Liver (tissue), 3 donors: ENCODE results near the gene FKBP1A.

Source experiments
- EGR1 ChIP-seq, 2 donors: IDR thresholded peaks; 2 replicates each; pipeline ENCODE4 v1.6.1; 2016 to 2018; ENCODE audit warnings: antibody characterized with exemption in 2 of 2, low read depth in 2 of 2
- FOXA1 ChIP-seq: IDR thresholded peaks from 2 replicates; pipeline ENCODE4 v1.6.1; 2016; ENCODE audit warnings: antibody characterized with exemption
- HNF4A ChIP-seq, 2 donors: conservative IDR thresholded peaks; 2 replicates each; pipeline ENCODE4 v1.6.1; 2016; ENCODE audit warnings: antibody characterized with exemption in 2 of 2, mild to moderate bottlenecking in 2 of 2
- HNF4G ChIP-seq: IDR thresholded peaks from 2 replicates; pipeline ENCODE4 v1.6.1; 2016; ENCODE audit warnings: antibody characterized with exemption
- JUND ChIP-seq, 2 donors: IDR thresholded peaks; 2 replicates each; pipeline ENCODE4 v1.6.1; 2016; ENCODE audit warnings: antibody characterized with exemption in 2 of 2
- RAD21 ChIP-seq, 2 donors: IDR thresholded peaks; 2 replicates each; pipeline ENCODE4 v1.6.1; 2016; ENCODE audit warnings: antibody characterized with exemption in 2 of 2, mild to moderate bottlenecking in 2 of 2
- SP1 ChIP-seq: IDR thresholded peaks from 2 replicates; pipeline ENCODE4 v1.6.1; 2018; ENCODE audit warnings: antibody characterized with exemption, mild to moderate bottlenecking
- YY1 ChIP-seq: IDR thresholded peaks from 2 replicates; pipeline ENCODE4 v1.6.1; 2016; ENCODE audit warnings: antibody characterized with exemption, mild to moderate bottlenecking
- TF ChIP-seq, protein P1 (sequence below): fragments of 150-350 bp; IDR thresholded peaks from 2 replicates; pipeline ENCODE4 v1.5.1; 2017; ENCODE audit warnings: improper control_type of control experiment, low read depth, low read length; ENCODE audit not compliant: missing input control
- TF ChIP-seq, protein P2 (sequence below): IDR thresholded peaks from 2 replicates; pipeline ENCODE4 v1.6.1; 2016; ENCODE audit warnings: antibody characterized with exemption
- TF ChIP-seq, protein P3 (sequence below): IDR thresholded peaks from 2 replicates; pipeline ENCODE4 v1.6.1; 2016; ENCODE audit warnings: antibody characterized with exemption
- TF ChIP-seq, protein P4 (sequence below): IDR thresholded peaks from 2 replicates; pipeline ENCODE4 v1.6.1; 2016; ENCODE audit warnings: antibody characterized with exemption, mild to moderate bottlenecking
- donor health status: healthy.
- donor health status: healthy.

DNA sequence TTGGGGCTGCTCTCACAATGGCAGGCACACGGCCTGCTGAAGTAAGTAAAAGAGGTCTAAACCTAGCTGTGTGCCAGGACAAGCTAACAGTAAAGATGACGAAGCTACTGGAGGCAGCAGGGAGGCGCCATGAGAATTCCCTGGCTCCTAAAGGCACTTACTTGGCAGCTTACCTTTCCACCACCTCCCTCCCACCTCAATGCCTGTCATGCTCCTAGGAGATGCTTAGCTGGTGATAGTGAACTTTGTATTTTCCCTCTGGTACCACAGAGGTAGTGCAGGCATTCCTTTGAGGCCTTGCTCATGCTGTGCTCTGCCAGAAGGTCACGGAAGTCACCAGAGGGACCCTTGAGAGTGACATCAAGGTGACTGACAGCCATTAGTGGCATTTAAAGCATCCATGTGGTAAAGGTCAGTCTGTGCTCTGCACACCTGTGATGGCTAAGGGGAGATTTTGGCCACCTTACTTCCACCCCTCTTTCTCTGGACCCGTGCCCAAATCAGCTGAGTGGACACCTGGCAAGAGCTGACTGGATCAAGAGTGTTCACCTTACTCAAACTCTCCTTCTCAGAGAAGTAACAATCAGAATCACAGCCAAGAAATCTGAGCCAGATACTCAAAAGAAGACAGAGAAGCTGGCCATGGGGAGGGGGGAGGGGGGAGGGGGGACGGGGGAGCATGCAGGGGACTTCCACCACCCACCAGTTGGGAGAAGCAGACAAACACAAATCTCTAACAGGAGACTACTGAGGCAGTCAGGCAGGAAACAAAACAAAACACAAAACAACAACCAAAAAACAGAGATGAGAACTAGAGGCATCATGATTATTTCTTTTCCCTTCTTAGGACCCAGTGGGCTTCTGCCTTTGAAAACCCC lies 2.9 kb downstream of the FKBP1A start:
- TF ChIP-seq, protein P1, sequence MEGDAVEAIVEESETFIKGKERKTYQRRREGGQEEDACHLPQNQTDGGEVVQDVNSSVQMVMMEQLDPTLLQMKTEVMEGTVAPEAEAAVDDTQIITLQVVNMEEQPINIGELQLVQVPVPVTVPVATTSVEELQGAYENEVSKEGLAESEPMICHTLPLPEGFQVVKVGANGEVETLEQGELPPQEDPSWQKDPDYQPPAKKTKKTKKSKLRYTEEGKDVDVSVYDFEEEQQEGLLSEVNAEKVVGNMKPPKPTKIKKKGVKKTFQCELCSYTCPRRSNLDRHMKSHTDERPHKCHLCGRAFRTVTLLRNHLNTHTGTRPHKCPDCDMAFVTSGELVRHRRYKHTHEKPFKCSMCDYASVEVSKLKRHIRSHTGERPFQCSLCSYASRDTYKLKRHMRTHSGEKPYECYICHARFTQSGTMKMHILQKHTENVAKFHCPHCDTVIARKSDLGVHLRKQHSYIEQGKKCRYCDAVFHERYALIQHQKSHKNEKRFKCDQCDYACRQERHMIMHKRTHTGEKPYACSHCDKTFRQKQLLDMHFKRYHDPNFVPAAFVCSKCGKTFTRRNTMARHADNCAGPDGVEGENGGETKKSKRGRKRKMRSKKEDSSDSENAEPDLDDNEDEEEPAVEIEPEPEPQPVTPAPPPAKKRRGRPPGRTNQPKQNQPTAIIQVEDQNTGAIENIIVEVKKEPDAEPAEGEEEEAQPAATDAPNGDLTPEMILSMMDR, result no peak
- TF ChIP-seq EGR1 (IDR thresholded peaks at IDR 0.05; ENCODE audit: low read depth in 2 of 2) (no peak), RAD21 (IDR thresholded peaks at IDR 0.05) (no peak), YY1 (no peak), JUND (IDR thresholded peaks at IDR 0.05) (no peak), SP1 (no peak), HNF4G (no peak), FOXA1 (no peak), HNF4A (conservative IDR thresholded peaks at IDR 0.05) (no peak)
- TF ChIP-seq, protein P2, sequence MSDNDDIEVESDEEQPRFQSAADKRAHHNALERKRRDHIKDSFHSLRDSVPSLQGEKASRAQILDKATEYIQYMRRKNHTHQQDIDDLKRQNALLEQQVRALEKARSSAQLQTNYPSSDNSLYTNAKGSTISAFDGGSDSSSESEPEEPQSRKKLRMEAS, result no peak
- TF ChIP-seq, protein P3, sequence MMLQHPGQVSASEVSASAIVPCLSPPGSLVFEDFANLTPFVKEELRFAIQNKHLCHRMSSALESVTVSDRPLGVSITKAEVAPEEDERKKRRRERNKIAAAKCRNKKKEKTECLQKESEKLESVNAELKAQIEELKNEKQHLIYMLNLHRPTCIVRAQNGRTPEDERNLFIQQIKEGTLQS, result no peak
- TF ChIP-seq, protein P4, sequence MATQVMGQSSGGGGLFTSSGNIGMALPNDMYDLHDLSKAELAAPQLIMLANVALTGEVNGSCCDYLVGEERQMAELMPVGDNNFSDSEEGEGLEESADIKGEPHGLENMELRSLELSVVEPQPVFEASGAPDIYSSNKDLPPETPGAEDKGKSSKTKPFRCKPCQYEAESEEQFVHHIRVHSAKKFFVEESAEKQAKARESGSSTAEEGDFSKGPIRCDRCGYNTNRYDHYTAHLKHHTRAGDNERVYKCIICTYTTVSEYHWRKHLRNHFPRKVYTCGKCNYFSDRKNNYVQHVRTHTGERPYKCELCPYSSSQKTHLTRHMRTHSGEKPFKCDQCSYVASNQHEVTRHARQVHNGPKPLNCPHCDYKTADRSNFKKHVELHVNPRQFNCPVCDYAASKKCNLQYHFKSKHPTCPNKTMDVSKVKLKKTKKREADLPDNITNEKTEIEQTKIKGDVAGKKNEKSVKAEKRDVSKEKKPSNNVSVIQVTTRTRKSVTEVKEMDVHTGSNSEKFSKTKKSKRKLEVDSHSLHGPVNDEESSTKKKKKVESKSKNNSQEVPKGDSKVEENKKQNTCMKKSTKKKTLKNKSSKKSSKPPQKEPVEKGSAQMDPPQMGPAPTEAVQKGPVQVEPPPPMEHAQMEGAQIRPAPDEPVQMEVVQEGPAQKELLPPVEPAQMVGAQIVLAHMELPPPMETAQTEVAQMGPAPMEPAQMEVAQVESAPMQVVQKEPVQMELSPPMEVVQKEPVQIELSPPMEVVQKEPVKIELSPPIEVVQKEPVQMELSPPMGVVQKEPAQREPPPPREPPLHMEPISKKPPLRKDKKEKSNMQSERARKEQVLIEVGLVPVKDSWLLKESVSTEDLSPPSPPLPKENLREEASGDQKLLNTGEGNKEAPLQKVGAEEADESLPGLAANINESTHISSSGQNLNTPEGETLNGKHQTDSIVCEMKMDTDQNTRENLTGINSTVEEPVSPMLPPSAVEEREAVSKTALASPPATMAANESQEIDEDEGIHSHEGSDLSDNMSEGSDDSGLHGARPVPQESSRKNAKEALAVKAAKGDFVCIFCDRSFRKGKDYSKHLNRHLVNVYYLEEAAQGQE, result no peak
